Tongue (tissue), 2 donors: ENCODE measurements around the gene TMOD1. TPM values are rescaled to one million over a fixed set of nuclear protein-coding genes. Genes with fewer than 3 reads are reported as not detected.

Experiments
- DNase-seq: peaks from one replicate; pipeline ENCODE4 v3.0.0-alpha.2; 2015
- total RNA-seq: library from RNA; depleted of rRNA; stranded (reverse); fragments of >200 nt; gene quantifications from one replicate; pipeline ENCODE4 v1.2.3, GENCODE V29; 2014

Gene TMOD1
- total RNA-seq, 1 donor from 2014 or later = 103 TPM

DNA sequence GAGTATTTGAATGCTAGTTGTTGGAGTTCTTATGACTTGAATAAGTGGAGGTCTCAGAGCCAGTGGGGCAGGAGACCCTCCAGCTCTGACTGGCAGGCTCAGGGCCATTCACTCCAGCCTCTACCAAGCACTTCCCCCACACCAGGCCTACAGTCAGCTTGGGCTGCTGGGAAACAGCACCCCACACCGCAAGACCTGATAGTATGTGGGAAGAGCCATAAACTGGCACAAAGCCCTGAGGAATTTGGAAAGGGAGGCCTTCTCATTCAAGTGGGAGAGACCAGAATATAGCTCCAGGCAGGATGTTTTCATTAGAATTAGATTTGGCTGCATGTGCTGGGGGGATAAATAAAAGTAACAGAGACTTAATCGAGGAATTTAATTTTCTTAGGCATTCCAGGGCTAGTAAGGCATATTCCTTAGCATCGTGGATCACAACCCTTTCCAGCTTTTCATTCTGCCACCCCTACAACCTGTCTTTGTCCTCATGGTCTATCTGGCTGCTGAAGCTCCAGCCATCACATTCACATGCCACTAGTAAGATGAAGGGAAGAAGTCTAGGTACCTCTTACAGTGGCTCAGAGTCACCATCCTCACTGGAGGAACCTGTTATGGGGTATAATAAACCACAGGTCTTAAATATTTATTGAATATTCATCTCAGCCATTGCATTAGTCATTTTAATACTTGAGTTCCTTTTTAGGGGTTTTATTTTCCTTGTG lies 47.5 kb downstream of the TMOD1 start:
- DNase-seq = no peak

DNA sequence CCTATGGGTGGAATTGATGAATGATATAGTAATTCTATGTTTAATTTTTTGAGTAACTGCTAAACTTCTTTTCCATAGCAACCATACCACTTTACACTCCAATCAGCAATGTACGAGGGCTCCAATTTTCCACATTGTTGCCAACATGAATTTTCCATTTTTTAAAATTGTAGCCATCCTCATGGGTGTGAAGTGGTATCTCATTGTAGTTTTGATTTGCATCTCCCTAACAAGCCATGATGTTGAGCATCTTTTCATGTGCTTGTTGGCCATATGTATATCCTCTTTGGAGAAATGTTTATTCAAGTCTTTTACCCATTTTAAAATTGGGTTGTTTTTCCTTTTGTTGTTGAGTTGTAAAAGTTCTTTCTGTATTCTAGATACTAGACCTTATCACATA lies 48.9 kb downstream of the TMOD1 start:
- no peak for DNase-seq

DNA sequence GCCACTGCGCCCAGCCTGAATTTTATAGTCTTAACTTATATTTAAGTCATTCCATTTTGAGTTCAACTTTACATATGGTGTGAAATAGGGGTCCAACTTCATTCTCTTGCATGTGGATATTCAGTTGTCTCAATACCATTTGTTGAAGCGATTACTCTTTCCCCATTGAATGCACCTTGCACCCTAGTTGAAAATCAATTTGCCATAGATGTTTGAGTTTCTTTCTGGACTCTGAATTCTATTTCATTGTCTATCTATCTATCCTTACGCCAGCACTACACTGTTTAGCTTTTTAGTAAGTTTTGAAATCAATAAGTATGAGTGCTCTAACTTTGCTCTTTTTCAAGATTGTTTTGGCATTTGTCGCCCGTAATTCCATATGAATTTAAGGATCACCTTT lies 49.8 kb downstream of the TMOD1 start:
- DNase-seq = no peak

DNA sequence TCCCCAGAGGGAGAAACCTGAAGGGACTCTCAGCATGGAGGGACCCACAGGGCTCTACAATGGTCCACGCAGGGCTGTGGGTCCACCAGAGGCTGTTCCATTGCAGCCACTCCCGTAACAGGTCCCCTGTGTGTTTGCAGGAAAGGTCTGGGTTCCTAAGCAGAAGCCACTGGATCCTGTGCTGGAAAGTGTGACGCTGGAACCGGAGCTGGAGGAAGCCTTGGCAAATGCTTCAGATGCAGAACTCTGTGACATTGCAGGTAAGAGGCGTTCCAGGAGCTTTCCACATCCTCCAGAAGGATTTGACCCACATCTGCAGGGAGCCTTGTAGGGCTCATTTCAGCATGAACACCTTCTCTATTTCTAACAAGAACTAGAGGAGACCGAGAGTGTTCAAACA lies 51.7 kb downstream of the TMOD1 start:
- DNase-seq = no peak

DNA sequence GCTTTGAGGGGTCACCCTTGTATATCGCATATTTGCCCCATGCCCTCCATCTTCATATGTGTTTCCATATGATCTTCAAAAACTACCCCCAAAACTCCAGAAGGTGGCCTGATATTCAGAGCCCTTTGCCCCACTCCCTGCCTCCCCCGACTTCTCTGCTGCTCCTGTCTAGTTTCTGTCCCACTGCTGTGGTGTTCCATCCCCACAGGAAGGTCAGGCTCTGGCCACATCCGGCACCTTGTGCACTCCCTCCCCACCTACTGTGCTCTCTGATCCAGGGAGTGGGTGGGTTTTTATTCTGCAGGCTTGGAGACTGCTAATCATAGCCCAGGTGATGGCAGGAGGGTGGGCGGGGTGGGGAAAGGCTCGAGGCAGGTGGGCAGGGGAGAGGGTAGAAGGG lies 52.4 kb downstream of the TMOD1 start:
- no peak for DNase-seq

DNA sequence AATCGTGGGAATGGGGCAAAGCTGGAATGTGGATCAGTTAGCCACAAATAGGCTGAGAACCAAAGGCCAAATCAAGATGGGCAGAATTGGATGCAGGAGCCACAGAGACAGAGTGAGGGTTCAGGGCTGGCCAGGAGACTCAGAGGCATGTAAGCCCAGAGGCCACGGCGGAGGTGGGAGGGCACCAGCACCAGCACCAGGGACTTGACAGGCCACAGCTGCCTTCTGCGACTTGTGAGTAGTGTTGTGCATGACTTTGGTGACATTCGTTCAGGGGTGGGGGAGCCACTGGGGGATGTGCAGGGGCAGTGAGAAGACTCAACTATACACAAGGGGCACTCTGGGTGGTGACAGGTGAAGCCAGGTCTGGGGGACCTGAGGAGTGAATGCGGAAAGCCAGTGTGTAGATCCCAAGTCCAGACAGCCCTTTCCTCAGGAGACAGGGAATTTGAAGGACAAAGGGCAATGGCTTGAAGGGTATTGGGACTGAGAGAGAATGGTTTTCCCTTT lies 53.2 kb downstream of the TMOD1 start:
- DNase-seq = no peak

DNA sequence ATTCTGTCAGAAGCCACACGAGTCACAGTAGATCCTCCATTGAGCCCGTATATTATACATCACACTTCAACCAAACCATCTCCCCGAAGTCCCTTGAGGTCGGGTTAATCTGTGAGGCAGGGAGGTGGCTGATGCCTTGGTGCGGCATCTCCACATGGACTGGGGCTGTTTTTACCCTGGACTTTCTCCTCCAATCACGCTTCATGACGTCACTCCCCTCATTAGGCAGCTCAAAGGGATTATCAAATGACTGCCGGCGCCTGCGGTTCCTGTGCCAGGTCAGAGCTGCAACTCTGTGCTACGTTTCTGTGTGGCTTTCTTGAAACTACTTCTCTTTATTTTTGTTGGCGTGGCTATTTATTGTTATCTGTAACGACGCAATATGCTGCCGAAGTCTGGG lies 53.7 kb downstream of the TMOD1 start:
- DNase-seq = peak; percentile 51

DNA sequence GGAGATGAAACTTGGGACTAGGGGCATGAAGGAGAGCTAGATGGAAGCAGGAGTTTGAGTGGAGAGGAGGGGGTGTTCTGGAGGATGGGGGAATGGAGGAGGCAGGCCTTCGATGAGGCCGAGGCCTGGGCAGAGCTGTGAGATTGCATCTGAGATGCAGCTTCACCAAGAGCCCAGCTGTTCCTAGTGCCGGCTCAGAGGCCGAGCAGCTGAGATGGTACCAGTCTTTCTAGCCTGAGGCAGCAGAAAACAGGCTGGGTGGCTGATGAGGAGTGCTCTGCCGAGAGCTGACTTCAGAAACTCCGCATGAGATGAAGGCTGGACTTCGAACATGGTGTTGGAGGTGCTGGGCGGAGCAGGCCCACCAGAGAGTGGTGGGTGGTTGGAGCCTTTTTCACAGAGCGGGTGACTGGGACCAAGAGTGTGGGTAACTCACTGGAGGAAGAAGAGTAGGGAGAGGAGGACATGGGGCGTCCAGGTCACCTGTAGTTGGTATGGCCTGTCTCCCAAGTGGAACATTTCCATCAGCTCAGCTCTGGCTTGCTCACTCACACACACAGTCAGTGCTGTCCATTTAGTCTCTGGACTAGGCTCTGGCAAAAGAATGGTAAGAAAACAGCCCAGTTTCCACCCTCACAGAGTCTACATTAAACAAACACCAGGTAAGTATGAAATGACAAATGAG lies 54.7 kb downstream of the TMOD1 start:
- no peak for DNase-seq

DNA sequence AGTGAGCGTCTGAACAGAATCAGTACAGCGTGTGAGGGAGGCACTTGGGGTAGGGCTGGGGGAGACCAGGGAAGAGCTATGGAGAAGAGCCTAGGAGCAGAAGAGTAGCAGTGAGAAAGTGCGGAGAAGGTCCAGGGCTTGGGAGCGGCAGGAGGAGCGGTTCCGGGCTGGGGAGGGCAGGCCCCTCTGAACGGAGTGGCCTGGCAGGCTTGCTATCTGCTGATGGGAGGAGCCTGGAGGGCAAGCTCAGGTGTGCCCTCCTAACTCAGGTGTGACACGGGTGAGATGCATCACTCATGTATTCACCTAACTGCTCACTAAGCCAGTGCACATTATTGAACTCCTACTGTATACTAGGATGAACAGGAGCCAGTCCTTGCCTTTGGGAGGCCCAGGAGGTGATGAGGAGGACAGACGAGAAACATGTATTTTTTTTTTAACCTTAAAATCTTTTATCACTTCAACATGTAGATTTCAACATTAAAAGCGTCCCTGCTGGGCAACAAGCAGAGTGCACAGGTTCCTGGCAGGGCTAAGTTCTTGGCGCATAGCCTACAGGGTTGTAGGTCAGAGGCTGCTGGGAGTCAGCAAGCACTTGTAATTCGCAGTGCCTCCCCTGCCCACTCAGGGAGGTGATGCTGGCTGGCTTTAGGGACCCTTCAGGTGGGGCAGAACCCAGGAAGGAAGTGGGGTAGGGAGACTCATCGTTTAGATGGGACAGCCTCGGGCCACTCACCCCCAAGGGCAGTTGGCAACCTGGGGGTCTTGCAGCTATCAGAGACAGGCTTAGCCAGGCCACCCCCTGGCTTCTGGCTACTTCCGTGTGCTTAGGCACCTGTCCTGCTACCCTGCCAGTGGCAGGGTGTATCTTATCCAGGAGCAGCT lies 55.5 kb downstream of the TMOD1 start:
- no peak for DNase-seq

DNA sequence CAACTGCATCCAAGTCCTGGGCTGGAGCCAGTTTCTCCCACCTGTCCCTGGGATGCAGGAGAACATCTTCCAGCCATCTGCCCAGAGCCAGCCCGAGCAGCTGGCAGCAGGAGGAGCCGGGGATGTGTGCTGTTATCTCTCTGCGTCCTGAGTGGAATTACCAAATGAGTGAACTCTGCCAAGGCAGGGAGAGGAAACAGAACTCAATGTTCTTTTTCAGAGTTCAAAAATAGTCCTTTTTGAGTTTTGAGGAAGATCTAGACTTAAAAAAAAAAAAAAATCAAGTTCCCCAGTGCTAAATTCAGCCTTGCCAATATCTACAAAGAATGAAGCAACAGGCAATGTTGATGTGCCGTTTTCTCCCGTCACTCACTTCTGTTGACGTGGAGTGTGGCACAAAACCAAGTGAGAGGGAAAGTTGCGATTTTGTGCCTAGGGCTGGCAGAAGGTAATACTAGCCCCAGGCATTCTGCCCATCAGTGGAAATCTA lies 56.2 kb downstream of the TMOD1 start:
- peak; percentile 29 for DNase-seq

DNA sequence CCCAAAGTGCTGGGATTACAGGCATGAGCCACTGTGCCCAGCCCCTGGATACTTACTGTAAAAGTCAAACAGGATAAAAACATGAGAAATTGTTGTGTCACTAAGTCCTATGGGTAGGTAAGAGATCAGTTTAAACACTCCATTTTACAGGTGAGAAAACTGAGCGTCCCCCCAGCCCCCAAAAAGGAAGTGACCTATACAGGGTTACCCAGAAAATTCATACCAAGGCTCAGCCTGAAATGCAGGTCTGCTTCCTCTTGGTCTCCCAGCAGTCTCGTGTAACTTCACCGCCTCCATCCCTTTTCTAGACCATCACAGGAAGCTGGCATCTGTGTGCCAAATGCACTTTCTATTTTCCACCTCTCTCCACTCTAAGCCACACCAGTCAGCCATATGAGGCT lies 57.2 kb downstream of the TMOD1 start:
- no peak for DNase-seq

DNA sequence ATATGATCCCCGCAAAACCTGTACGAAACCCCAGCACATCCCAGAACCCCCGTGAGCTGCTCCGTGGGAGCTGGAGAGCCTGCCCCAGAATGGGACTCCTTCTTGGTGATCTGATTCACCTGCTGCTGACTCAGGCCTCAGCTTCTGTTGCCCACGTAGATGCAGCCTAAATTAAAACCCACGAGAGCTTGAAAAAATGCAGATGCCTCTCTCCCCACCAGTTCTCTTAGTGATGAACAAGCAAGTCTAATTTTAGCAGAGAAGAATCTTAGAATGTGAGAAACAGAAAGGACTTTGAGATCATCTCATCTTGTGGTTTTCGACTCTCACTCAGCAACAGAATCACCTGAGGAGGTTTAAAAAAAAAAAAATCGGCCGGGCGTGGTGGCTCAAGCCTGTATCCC lies 57.6 kb downstream of the TMOD1 start:
- no peak for DNase-seq

DNA sequence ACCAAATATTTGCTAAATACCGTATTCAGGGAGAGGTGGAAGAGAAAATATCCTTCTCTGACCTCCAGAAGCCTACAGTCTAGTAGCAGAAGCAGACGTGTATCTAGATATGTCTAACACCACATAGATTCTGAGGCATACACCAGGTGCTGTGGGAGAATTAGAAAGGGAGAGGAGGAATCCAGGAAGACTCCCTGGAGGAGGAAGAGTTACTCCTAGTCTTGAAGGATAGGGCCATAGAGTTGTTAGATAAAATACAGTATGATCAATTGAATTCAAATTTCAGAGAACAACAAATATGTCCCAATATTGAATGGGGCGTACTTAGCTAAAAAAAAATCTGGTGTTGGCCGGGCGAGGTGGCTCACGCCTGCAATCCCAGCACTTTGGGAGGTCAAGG lies 58.7 kb downstream of the TMOD1 start:
- DNase-seq = no peak

DNA sequence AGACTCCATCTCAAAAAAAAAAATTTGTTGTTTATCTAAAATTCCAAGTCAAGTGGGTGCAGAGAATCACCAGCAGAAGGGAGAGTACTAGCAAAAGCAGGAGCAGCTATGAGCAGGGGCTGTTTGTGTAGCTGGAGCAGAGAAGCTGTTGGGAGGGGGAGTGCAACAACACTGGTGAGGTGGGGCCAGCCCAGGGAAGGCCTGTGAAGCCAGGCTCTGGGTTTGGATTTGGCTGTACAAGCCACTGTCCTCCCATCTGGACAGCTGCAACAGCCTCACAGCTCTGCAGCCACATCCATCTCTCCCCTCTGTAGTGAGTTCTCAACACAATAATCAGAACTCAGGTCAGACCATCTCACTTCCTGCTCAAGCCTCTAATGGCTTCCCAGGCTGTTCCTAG lies 59.4 kb downstream of the TMOD1 start:
- no peak for DNase-seq

DNA sequence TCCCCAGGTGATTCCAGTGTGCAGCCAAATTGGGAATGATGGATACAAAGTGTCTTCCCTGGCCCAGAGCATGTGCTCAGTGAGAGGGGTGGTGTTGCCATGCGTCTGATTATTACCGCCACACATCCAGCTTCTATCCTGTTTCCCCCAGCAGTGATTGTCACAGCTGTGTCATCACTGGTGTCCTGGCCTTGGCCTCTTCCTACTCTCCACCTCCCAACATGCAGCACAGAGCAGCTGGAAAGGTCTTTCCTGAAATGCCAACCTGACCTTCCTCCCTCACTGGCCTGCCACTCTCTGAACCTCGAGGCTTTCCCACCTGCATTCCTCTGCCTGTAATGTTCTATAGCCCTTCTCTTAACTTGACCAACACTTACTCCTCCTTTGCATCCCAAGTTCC lies 60.0 kb downstream of the TMOD1 start:
- DNase-seq = no peak

DNA sequence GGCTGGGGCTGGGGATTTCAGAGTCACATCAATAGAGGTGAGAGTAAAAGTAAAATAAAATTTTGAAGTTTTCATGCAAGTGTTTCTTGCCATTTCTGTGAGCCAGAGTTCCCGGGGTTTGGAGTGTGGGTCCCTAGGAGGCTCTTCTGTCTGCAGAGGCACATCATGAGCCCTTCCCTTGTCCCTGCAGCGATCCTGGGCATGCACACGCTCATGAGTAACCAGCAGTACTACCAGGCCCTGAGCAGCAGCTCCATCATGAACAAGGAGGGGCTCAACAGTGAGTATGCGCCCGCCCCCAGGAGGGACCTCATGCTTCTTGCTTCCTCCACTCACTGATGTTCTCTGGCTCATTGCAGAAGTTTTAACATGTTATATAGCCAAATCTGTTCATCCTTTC lies 61.1 kb downstream of the TMOD1 start:
- no peak for DNase-seq

DNA sequence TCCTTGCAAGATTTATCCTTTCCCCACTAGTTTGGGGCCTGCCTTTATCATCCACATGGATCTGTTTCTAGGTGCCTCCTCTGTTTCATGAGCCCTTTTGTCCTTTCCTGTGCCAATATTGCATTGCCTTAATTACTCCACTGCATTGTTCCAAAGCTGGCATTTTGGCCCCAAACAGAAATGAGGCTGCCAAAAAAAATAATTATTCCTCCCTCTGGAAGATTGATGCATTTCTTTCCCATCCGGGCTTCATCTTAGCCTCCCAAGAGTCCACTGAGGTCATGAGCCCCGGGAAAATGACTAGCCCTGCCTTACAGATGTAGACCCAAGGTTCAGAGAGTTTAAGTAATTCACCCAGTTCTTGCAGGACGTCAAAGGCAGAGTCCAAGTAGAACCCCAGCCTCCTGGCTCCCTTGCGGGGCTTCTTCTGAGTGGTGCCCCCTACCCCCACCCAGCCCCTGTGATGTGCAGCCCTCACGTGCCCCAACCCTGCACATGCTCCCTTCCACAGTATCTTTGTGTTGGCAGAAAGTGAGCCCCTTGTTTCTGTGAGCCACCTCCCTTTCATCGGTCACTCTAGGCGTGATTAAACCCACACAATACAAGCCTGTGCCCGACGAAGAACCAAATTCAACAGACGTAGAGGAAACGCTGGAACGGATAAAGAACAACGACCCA lies 62.1 kb downstream of the TMOD1 start:
- DNase-seq = no peak

DNA sequence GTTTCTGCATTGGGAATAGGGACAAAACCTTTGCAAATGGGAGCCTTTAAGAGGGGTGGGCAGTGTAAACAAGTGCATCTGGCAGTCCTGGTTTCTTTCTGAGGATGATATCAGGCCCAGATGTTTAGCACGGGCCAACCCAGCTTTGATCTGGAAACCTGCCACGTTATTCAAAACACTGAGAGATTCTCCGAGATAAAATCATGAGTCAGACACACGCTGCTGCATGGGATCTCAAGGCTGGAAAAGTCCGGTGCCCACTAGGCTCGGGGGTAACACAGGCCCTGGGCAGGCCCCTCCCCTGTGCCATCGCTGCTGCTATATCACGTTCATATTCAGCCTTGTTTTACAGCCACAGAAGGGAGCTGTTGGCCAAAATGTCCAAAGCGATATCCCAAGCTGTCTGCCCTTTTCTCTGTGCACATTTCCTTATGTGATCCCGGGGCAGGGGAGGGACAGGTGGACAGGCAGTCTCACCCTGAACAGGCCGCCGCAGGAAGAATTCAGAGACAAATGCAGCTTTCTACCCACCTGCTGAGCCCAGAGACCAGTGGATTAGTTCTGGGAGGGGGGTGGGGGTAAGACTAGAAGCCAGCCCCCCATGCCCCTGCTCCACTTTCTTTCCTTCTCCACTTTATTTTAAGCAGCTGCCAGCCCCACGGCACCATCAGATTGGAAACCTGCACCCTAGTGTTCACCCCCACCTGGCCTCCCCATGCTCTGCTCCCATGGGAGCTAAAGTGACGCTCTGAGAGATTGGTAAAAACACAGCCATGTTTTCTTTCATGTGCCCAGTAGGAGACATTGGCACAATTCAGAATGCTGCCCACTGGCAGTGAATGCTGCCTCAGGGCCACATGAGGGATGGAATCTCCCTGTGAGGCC lies 63.1 kb downstream of the TMOD1 start:
- DNase-seq = peak; percentile 50

DNA sequence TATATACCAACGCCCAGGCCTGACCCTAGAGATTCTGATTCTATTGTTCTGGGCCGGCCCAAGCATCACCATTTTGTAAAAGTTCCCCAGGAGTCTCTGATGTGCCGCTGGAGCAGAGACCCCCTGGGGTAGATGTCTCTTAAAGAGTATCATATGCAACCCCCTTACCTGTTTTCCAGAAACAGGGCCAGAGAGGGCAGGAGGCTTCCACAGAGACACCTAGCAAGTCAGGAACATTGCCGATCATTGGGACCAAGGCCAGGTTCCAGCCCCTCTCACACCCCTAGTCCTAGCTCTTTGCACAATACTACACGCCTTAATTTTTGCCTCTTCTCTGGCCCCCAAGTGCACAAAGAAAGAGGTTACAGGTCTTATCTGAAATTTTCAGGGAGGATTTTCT lies 63.8 kb downstream of the TMOD1 start:
- no peak for DNase-seq

DNA sequence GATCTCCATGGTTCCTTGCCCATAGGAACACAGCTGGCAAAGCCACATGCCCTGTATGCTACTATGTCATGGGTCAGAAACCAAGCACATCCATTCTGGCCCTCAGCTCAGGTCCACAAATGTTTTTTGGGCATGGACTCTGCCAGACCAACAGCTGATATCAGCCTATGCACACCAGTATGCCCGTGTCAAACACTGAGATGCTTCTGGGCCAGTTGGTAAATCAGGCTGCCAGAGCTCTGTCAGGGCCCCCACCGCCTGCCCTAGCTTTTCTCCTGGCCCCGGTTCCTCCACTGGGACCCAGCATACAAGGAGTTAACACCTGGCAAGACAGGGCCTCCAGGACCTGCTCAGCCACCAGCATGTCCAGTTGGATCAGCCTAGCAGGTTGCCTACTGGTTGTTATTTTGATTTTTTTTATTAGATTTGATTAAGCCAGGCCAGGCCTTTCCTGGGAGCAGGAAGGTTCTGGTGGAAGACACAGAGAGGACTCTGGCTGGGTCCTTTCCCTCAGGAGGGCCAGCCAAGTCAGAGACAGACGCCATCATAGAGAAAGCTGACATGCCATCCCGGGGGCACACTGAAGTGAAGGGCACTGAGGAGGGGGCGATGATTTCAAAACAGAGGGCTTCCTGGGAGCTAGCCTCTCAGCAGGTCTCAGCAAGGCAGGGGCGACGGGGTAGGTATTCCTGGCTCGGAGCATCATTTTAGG lies 65.9 kb downstream of the TMOD1 start:
- no peak for DNase-seq

DNA sequence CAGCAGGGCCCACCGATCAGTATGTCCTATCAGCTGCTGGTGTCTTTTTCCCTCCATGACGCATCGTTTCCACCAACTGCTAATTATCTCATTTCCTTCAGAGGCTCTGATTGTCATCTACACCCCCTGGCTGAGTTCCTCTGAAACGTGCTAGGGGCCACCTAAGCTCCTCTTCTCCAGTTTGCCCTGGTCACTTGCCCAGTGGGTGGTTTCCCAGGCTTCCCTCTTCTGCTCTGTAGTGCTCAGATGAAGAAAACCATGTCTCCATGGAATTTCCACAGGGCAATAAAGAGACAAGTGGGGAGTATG lies 66.4 kb downstream of the TMOD1 start:
- DNase-seq = peak; percentile 16
